Stimulated activated CD8-positive, alpha-beta memory T cell treated with anti-CD3 and anti-CD28 coated beads, Interleukin-7, amount 100 ng/mL, for 48 hours (primary cell): Measurements from ENCODE around the gene CTDSP2.
"Not testable (repeated sequence)": the region's sequence is repeated elsewhere in the genome, so short reads cannot be mapped to it uniquely, and the experiment has no call there.

Experiments used
- DNase-seq, 2 donors: peaks; one replicate each; pipeline ENCODE4 v3.0.0-alpha.2; 2020; ENCODE audit warnings: low read depth in 1 of 2; ENCODE audit errors: extremely low read depth in 1 of 2

Gene CTDSP2

GRCh38 chr12:57853864-57854556 lies 7.5 kb upstream of the CTDSP2 start:
- DNase-seq: no peak

GRCh38 chr12:57852620-57853500 lies 6.3 kb upstream of the CTDSP2 start:
- DNase-seq: no peak

- DNase-seq: no peak
These were observed 5.7 kb upstream of the CTDSP2 start for GRCh38 chr12:57852200-57852599.

GRCh38 chr12:57851552-57851951 lies 5.0 kb upstream of the CTDSP2 start:
- DNase-seq: no peak

GRCh38 chr12:57850854-57851430 lies 4.4 kb upstream of the CTDSP2 start:
- DNase-seq: no peak

- not testable (repeated sequence) for DNase-seq
These were observed 2.9 kb upstream of the CTDSP2 start for GRCh38 chr12:57849447-57849846.

GRCh38 chr12:57849035-57849434 lies 2.5 kb upstream of the CTDSP2 start:
- no peak for DNase-seq

GRCh38 chr12:57848208-57848607 lies 1.7 kb upstream of the CTDSP2 start:
- no peak for DNase-seq

GRCh38 chr12:57846285-57846576 lies 298 bp downstream of the CTDSP2 start:
- no peak for DNase-seq

- peak in 1 of 2 donors; percentile 48 for DNase-seq
These were observed 848 bp downstream of the CTDSP2 start for GRCh38 chr12:57845478-57846284.

GRCh38 chr12:57844709-57845477 lies 1.6 kb downstream of the CTDSP2 start:
- no peak for DNase-seq

- DNase-seq: no peak
These were observed 3.9 kb downstream of the CTDSP2 start for GRCh38 chr12:57842342-57843294.

GRCh38 chr12:57841445-57841844 lies 5.1 kb downstream of the CTDSP2 start:
- no peak for DNase-seq

- no peak for DNase-seq
These were observed 5.8 kb downstream of the CTDSP2 start for GRCh38 chr12:57840726-57841125.

- DNase-seq: no peak
These were observed 6.5 kb downstream of the CTDSP2 start for GRCh38 chr12:57839996-57840395.

GRCh38 chr12:57838594-57839302 lies 7.8 kb downstream of the CTDSP2 start:
- DNase-seq: peak in 1 of 2 donors; percentile 24

- DNase-seq: no peak
These were observed 8.5 kb downstream of the CTDSP2 start for GRCh38 chr12:57837864-57838562.
